Measurements from ENCODE around the gene SSR4.
"Not testable (repeated sequence)": the region's sequence is repeated elsewhere in the genome, so short reads cannot be mapped to it uniquely, and the experiment has no call there.

SSR4 gene

DNA sequence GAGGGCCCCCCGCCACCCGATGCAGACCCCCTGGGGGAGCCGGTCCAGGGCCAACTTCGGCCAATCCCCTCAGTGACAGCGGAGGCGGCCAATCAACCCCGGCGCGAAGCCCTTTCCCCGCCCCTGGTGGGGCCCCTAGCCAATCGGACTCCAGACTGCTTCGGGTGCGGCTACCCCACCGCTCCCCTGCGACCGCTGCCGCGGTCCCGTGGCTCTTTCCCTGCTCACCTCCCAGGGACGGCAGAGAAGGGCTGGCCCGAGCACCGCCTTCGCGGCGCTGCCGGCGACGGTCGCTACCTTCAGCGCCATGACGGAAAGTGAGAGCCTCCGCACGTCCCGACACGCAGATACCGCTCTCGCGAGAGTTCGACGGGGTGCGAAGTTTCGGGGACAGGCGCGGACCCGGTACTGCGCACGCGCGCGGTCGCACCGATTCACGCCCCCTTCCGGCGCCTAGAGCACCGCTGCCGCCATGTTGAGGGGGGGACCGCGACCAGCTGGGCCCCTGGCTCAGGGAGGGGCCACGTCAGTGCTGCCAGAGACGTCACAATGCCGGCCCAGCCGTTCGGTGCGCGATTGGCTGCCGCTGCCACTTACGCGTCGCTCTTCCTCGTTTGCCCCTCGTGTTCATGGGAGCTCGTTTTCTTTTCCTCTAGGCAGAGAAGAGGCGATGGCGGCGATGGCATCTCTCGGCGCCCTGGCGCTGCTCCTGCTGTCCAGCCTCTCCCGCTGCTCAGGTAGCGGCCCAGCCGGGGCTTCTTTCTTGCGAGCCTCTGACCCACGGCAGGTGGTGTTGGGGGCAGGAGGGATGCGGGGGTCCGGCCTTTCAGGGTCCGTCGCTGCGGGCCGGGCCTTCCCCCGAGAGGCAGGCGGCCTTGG lies at the start of gene SSR4, which contains the start of gene IDH3G:
Gene SSR4 (plus strand): TSS at position 651 of the 879 bp plus-strand sequence. CDS start 20 bp downstream, at position 671.
Gene IDH3G (minus strand): TSS at position 358 of the 879 bp plus-strand sequence. CDS start 49 bp downstream, at position 309.
- peak; percentile 89 for DNase-seq

DNA sequence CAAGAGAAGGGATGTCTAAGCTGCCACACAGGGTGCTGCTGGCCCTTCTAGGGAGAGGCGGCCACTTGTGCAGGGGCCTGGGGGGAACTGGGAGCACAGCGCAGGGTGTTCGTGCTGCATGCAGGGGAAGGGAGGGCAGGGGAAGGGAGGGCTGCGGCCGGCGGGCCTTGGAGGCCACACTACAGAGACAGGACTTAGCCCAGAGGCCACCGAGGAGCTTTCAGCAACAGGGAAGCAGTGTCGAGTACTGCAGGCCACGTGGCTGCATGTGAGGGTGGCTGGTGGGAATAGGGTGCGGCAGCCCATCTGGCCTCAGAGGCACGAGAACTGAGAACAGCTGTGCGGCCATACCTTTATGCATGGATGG lies 49.4 kb upstream of the SSR4 start:
- DNase-seq: not testable (repeated sequence)

DNA sequence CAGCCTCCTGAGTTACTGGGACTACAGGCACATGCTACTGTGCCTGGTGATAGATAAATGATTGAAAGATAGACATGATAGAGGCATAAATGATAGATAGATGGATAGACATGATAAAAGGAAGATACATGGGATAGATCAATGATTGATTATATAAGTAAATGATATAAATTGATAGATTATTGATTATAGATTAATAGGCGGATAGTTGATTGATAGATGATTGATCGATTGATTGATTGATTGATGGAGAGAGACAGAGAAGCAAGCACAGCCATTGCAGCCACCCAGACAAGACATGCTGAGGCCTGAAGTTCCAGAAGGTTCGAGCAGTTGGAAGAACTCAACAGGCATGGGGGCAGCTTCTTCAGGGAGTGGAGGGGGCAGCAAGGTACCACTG lies 48.1 kb upstream of the SSR4 start:
- DNase-seq: no peak

DNA sequence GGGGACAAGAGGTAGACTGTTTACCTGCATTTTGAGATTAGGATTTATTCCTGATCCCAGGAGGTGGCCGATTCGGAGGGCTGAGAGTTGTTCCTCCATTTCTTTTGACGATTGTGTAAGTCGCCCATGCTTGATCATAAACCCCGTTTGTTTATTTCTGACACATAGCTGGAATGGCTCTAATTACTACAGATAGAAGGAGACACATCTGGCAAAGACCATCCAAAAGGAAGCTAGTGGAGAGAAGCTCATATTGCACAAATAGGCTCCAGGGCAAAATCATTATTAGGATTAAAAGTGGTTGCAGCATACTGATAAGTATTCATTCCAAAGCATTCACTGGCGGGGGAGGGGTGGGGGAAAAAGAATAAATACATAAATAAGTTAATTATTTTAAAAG lies 47.5 kb upstream of the SSR4 start:
- DNase-seq: not testable (repeated sequence)

DNA sequence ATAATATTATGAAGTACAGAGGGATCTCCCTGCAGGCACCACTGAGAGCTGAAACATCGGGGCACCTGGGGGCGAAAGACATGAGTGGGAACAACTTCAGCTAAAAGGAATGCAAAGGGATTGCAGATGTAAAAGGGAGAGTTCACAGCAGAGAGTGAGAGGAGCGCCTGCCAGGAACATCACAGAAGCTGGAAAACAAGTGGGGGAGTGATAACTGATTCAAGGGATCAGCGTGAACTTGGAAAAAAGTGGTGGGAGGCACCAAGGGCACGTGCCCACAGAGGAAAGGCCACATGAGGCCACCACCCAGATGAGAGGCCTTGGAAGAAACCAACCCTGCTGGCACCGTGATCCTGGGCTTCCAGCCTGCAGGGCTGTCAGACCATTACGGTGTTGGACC lies 45.5 kb upstream of the SSR4 start:
- not testable (repeated sequence) for DNase-seq

DNA sequence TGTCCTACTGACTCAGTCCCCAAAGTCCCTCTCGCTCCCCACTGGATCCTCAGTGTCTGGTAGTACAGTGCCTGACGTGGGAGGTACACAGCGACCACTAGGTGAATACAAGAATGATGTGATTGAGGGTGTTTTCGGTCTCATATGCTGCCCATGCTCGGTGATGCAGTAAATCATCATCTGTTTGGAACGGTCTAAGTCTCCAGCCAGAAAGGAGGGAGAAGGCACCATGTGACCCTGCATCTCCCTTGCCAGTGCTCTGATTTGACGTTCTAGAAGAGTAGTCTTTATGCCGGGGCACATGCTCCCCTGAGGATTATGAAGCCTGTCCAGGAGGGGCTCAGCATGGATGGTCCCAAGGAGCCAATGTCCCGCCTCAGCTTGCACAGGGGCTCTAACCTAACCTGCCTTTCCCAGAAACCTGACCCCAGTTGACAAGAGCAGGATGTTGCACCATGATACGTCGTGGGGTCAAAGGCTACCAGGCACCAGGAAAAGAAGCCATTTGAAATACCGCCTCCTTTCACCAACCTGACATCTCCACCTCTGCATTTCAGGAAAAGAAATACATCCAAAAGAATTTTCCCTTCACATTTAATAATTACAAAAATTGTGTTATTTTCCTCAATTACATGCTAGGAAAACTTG lies 44.2 kb upstream of the SSR4 start:
- no peak for DNase-seq

DNA sequence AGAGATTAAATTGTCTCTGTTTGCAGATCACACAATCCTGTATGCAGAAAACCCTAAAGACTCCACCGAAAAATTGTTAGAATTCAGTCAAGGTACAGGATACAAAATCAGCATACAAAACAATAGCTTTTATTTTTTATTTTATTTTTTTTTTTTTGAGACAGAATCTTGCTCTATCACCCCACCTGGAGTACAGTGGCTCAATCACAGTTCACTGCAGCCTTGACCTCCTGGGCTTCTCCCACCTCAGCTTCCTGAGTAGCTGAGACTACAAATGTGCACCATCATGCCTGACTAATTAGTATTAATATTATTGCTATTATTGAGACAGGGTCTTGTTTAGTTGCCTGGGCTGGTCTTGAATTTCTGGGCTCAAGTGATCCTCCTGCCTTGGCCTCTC lies 39.3 kb upstream of the SSR4 start:
- DNase-seq: no peak

DNA sequence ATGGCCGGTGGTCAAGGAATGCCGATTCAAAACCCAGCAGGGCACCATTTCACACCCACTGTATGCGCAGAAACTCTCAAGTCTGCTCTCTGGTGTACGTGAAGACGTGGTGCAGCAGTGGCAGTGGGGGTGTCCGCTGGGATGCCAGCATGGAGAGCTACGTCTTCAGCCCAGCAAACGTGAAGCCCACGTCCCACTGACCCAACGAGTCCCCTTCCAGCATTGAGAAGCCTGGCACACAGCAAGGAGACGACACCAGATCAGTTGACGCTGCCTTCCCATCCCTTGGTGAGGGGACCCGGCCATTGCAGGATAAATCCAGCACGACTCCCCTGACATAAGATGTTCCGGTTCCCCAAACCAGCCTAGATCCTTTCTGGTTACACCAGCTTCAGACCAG lies 32.6 kb upstream of the SSR4 start:
- no peak for DNase-seq

DNA sequence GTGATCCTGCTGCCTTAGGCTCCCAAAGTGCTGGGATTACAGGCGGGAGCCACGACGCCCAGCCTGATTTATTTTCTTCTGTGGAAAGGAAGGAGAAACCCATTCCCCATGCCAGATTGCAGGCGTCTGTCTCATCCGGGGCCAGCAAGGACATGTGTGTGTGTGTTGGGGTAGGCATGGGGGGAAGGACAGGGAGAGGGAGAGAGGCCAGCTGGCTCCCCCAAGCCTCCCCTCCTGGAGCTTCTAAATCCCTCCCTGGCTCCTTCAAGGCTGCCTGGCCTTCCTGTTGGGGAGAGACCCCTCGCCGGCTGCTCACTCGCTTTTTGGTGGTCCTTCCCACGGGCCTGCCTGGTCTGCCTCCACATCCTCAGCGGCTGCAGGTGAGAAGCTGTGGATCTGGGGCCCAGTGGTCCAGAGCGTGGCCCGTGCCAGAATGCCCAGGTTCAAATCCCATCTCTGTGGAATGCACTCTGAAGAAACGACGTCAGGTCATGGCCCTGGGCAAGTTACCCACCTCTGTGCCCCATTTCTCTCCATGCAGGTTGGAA lies 31.8 kb upstream of the SSR4 start:
- no peak for DNase-seq

DNA sequence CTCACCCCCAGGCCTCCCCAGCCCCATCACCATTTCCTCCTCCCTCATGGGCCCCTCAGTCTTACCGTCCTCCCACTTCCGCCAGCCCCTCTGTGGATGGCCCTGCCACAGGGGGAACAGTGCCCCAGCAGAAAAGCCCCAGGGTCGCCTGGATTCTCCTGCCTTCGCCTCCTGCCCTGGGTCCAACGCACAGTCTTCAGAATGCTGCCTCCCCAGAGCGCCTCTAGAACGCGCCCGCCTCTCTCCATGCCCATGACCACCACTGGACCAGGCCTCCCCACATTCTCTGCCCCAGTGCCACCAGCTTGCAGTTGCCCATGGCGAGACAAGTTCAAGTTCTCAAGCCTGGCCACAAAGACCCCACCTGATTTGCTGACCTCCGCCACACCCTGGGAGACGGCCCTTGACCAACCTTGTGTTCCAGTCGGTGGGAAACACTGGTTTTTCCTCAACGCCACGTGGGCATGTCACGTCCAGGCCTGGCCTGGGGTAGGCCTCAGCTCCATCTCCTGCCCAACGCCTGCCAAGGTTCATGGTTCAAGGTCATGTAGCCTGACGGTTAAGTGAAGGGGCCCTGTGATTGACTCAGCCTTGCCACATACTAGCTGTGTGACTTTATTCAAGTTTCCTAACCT lies 31.1 kb upstream of the SSR4 start:
- DNase-seq: no peak

DNA sequence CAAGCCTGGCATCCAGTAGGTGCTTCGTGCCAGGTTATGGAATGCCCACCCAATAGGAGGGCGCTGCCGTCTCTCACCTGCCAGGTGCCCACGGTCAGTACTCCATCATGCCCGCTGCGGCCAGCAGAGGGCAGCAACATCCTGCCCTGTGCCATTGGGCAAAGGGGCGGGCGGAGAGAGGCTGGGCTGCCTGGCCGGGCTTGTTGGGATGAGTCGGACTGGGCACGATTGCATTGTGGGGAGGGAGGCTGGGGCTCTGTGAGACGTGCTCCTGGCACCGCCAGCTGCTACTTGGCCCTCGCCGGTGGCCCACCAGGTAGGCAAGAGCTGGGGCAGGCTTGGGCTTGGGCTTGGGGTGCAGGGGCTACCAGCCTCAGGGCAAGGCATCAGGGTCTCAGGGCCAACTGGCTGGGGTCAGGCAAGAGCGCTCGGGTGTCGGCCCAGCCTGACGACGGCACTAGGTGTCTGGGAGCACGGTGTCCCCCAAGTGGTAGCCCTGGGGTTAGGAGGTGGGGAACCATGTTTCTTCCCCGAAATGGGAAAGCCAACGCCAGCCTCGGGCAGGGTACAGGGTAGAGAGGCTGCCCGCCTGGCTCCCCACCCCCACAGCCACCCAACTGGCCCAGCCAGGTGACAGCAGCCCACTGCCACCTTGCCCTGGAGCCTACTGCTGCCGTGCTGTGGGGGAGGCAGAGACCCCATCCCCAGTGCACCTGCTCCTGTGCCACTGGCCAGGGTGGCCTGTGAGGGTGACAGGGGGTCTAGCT lies 30.3 kb upstream of the SSR4 start, which contains the start of gene PLXNB3:
Gene PLXNB3 (plus strand): TSS at position 261 of the 767 bp plus-strand sequence. CDS start 1,287 bp downstream, outside the sequence.
- DNase-seq: peak; percentile 78

DNA sequence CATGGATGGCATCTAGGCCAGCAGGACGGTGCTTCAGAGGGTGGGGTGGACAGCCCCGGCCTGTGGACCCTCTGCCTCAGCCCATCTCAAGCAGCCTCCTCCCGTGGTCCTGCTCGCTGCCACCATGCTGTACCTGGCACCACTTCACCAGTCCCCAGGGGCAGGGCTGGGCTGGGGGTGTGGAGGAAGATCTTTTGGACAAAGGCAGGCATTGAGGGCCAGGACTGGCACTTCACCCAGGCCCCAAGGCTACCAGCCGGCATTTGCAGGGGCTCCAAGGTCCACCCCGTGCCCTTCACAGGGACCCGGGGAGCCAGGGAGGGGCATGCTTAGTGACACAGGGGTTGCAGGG lies 29.7 kb upstream of the SSR4 start:
- no peak for DNase-seq

DNA sequence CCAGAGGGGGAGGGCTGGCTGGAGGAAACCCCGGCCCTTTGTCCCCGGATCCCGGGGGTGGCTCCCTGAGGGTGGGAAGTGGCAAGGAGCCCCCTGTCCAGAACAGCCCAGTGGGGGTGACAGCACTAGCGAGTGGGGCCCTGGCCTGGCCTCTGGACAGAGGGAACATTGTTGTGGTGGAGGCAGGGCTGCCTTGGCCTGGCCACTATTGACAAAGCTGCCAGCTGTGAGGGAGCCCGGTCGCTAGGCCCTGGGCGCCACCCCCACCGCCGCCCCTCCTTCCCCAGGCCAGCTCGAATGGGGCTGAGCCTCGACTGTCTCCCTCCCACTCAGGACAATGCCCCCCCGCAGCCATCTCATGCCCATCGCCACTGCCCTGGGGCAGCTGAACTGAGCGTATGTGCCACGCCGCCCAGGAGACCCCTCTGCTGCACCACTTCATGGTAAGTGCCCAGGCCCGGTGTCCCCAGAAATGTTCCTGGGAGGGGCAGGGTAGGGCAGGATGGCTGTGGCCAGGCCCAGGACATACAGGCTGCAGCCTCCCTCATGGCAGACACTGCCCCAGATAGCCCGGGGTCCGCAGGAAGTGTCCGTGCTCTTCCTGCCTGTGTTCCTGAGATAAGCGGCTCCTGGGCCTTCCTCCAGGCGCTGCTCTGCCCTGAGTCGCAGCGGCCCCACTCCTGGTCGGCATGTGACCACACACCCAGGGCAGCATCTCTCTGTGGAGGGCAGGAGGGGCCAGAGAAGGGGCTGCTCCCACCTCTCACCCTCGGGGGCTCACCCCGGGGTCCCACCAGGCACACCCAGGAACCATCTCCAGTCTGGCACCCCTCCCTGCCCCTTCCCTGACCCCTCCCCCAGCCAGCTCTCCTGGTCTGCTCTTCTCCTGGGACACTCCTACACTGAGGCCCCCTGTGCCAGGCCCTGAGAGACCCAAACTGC lies 29.1 kb upstream of the SSR4 start:
- DNase-seq: no peak

DNA sequence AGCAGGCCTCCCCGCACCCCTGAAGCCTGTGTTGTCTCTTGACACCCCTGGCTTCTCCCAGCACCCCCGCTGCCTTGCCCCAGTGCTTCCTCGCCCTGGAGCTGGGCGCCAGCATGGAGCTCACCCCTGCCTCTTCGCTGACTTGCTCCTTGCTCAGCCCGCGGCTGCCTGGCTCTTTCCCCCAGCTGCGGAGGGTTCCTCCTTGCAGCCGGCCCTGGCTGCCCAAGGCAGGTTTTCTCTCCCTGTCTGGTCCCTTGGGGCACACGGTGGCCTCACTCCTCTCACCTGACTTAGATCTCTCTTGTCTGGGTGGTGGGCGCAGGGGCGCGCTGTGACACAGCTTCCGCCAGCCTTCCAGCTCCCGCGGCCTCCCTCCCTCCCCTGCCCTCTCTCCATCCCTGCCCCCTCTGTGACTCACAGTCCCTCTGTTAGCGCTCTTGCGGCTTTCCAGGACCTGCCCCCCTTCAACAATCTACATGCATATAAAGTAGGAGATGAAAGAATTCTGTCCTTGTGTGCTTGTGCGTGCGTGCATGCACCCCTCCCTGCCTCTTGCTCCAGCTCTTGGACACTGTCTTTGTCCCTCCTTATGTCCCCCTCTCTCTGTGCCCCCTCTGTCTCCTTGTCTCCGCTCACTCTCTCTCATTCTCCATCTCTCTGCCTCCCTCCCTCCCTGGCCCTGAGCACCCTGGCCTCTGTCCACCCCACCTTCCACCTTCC lies 28.2 kb upstream of the SSR4 start:
- DNase-seq: no peak

DNA sequence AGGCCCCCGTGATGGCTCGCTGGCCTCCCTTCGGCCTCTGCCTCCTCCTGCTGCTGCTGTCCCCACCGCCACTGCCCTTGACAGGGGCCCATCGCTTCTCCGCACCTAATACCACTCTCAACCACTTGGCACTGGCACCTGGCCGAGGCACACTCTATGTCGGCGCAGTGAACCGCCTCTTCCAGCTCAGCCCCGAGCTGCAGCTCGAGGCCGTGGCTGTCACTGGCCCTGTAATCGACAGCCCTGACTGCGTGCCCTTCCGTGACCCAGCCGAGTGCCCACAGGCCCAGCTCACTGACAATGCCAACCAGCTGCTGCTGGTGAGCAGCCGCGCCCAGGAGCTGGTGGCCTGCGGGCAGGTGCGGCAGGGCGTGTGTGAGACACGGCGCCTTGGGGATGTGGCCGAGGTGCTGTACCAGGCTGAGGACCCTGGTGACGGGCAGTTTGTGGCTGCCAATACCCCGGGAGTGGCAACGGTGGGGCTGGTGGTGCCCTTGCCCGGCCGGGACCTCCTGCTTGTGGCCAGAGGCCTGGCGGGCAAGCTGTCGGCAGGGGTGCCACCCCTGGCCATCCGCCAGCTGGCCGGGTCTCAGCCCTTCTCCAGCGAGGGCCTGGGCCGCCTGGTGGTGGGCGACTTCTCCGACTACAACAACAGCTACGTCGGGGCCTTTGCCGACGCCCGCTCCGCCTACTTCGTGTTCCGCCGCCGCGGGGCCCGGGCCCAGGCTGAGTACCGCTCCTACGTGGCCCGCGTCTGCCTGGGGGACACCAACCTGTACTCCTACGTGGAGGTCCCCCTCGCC lies 27.4 kb upstream of the SSR4 start:
- DNase-seq: no peak

DNA sequence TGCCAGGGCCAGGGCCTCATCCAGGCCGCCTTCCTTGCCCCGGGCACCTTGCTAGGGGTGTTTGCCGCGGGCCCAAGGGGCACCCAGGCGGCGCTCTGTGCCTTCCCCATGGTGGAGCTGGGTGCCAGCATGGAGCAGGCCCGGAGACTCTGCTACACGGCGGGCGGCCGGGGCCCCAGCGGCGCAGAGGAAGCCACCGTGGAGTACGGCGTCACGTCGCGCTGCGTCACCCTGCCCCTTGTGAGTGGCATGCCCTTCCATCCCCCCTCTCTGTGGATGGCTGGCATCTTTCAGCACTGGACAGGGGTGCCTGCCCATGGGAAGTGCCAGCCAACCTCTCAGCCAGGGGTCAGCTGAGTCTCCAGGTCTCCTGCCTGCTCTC lies 26.8 kb upstream of the SSR4 start:
- DNase-seq: no peak

DNA sequence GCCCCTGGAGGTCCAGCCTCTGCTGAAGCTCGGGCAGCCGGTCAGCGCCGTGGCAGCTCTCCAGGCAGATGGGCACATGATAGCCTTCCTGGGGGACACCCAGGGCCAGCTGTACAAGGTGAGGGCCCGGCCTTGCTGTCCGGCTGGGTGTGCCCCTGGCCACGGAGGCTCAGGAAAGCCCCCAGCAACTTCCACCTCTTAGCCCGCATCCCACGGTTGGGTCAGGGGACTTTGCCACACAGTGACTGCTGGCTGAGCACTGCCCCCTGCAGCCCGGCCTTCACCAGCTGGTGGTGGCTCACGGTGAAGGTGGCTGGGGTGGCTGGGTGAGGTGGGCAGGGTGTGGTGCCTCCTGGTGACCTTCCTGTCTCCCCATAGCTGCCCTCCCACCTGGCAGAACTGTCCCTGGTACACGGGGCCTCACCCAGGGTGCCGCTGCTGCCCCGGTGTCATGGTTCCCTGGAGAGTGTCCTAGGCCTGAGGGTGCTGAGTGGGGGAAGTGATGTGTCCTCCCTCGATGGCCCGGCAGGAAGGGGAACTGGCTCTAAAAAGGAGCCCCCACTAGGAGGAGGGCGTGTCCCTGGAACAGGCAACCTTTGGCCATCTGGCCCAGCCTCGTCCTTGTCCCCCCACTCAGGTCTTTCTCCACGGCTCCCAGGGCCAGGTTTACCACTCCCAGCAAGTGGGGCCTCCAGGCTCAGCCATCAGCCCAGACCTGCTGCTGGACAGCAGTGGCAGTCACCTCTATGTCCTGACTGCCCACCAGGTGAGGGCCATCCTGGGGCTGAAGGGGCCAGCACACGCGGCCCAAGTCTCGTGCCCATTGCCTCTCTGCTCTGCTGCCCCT lies 25.9 kb upstream of the SSR4 start:
- no peak for DNase-seq

DNA sequence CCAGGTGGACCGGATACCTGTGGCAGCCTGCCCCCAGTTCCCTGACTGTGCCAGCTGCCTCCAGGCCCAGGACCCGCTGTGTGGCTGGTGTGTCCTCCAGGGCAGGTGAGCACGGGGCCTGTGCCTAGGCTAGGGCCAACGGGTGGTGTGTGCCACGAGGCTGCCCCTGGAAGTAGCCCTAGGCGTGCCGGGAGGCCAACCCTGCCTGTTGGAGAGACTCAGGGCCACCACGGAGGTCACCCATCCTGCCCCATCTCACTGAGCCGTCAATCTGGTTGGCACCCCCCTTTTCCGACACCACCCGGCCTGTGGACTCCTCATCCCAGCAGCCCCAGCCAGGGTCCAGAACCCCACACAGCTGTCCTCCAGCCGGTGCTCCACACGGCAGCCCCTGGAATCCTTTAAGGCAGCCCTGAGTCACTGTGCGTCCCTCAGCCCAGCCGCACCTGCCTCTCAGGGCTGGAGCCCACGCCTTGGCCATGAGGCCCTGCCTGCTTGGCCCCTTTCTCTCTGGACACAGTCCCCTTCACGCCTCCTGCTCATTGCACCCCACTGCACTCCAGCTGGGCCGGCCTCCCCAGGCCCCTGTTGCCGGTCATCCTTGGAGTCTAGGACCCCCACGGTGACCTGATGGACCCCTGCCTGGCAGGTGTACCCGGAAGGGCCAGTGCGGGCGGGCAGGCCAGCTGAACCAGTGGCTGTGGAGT lies 25.2 kb upstream of the SSR4 start:
- DNase-seq: no peak
